Colonic mucosa (tissue), 4 donors: ENCODE results near the gene AP3S2. TPM values are rescaled to one million over a fixed set of nuclear protein-coding genes. Genes with fewer than 3 reads are reported as not detected.

ENCODE experiments used
- DNase-seq: peaks from one replicate; pipeline ENCODE4 v3.0.0-alpha.2; 2020
- H3K27ac ChIP-seq: fragments of 200-600 bp; one replicate; pipeline ENCODE4 v1.8.0; 2021
- H3K27me3 ChIP-seq: fragments of 200-600 bp; one replicate; pipeline ENCODE4 v1.8.0; 2021
- H3K36me3 ChIP-seq: fragments of 200-600 bp; one replicate; pipeline ENCODE4 v1.8.0; 2021
- H3K4me1 ChIP-seq: fragments of 200-600 bp; one replicate; pipeline ENCODE4 v1.8.0; 2021; ENCODE audit warnings: mild to moderate bottlenecking
- H3K4me3 ChIP-seq: fragments of 200-600 bp; one replicate; pipeline ENCODE4 v1.8.0; 2021
- H3K9ac ChIP-seq, 2 donors: one replicate each; pipeline ENCODE4 v1.7.0; 2013; ENCODE audit warnings: control low read depth in 2 of 2, low read depth in 2 of 2, low read length in 2 of 2
- H3K9me3 ChIP-seq: fragments of 200-600 bp; one replicate; pipeline ENCODE4 v1.8.0; 2021
- CTCF ChIP-seq: fragments of 200-600 bp; IDR thresholded peaks from one replicate; pipeline ENCODE4 v1.8.0; 2022; ENCODE audit warnings: antibody characterized with exemption, mild to moderate bottlenecking
- intact Hi-C: fragments of 100-400 bp; cut with DNase I; formaldehyde crosslinking; loops from one replicate; pipeline ENCODE4 v1.14.1; 2022
- total RNA-seq, 2 donors: library from RNA; stranded (reverse); fragmentation: NEBNext Ultra II Directional in 1 of 2; extraction: Animal tissue kit (Norgen Biotek cat#: 25700) in 1 of 2; gene quantifications; one replicate each; pipeline ENCODE4 v1.2.1, GENCODE V29; 2021
- donor health status: healthy.
- donor health status: DM: no; HTN: no; CAD: no.
- donor health status: DM: no; HTN: no; CAD: no.

AP3S2 gene
- total RNA-seq, 2 donors from 2014 or later: 44.5 to 48.6 TPM

- intact Hi-C loops: no loop called here
- Histone ChIP-seq H3K9ac (no peak overlapping the region), H3K4me3 (no peak overlapping the region), H3K4me1 (no peaks in the 10 kb centered on the region), H3K36me3 (no peaks in the 10 kb centered on the region), H3K27me3 (no peaks in the 10 kb centered on the region), H3K27ac (no peak overlapping the region), H3K9me3 (no peaks in the 10 kb centered on the region)
- TF ChIP-seq CTCF: no peak
- DNase-seq: no peak
Observed at GRCh38 chr15:89936051-89936785, 42.4 kb upstream of the AP3S2 start.

- Histone ChIP-seq H3K9me3 (no peaks in the 10 kb centered on the region), H3K36me3 (no peaks in the 10 kb centered on the region), H3K9ac (no peak overlapping the region), H3K4me3 (no peak overlapping the region), H3K4me1 (no peaks in the 10 kb centered on the region), H3K27me3 (no peaks in the 10 kb centered on the region), H3K27ac (no peak overlapping the region)
- no peak for DNase-seq
- intact Hi-C loops: no loop called here
- no peak for TF ChIP-seq CTCF
Observed at GRCh38 chr15:89932880-89933279, 39.1 kb upstream of the AP3S2 start.

GRCh38 chr15:89928421-89928820 lies 34.6 kb upstream of the AP3S2 start:
- DNase-seq: no peak
- Histone ChIP-seq H3K9ac (no peak overlapping the region), H3K4me1 (no peaks in the 10 kb centered on the region), H3K36me3 (no peaks in the 10 kb centered on the region), H3K27me3 (no peaks in the 10 kb centered on the region), H3K27ac (no peak overlapping the region), H3K9me3 (no peaks in the 10 kb centered on the region), H3K4me3 (no peak overlapping the region)
- intact Hi-C loops: no loop called here
- no peak for TF ChIP-seq CTCF

- Histone ChIP-seq H3K9me3 (no peaks in the 10 kb centered on the region), H3K27me3 (no peaks in the 10 kb centered on the region), H3K4me3 (no peak overlapping the region), H3K36me3 (no peaks in the 10 kb centered on the region), H3K27ac (no peak overlapping the region), H3K4me1 (no peaks in the 10 kb centered on the region), H3K9ac (no peak overlapping the region)
- no peak for DNase-seq
- no peak for TF ChIP-seq CTCF
- intact Hi-C loops: no loop called here
Observed at GRCh38 chr15:89926158-89926557, 32.4 kb upstream of the AP3S2 start.

GRCh38 chr15:89917442-89918101 lies 23.8 kb upstream of the AP3S2 start:
- no peak overlapping the region for H3K9ac ChIP-seq
- H3K9me3 ChIP-seq: no peaks in the 10 kb centered on the region
- no peaks in the 10 kb centered on the region for H3K4me1 ChIP-seq
- H3K27ac ChIP-seq: no peak overlapping the region
- intact Hi-C loops: no loop called here
- H3K27me3 ChIP-seq: no peaks in the 10 kb centered on the region
- peak; percentile 36 for DNase-seq
- TF ChIP-seq CTCF: no peak
- H3K4me3 ChIP-seq: no peak overlapping the region
- no peaks in the 10 kb centered on the region for H3K36me3 ChIP-seq
